Esophagus muscularis mucosa (tissue), 4 donors: ENCODE measurements around the gene LYSMD1.

Experiments
- CTCF ChIP-seq, 3 experiments: fragments of 200-600 bp in 2 of 3; fragments of 450-650 bp in 1 of 3; sonication (generic) in 2 of 3; IDR thresholded peaks; one replicate each; pipeline ENCODE4 v1.5.1; 2017 to 2019; ENCODE audit warnings: antibody characterized with exemption in 3 of 3, mild to moderate bottlenecking in 2 of 3, moderate library complexity in 1 of 3
- EP300 ChIP-seq: sonication (generic); formaldehyde crosslinking; IDR thresholded peaks from one replicate; pipeline ENCODE4 v1.6.1; 2017; ENCODE audit warnings: antibody characterized with exemption
- POLR2A ChIP-seq: fragments of 450-650 bp; IDR thresholded peaks from one replicate; pipeline ENCODE4 v1.6.1; 2017; ENCODE audit warnings: antibody characterized with exemption, moderate library complexity, mild to moderate bottlenecking, low read depth
- POLR2AphosphoS5 ChIP-seq, 2 donors: sonication (generic); formaldehyde crosslinking; IDR thresholded peaks; one replicate each; pipeline ENCODE4 v1.6.1; 2017; ENCODE audit warnings: antibody characterized with exemption in 2 of 2

- TF ChIP-seq EP300 = no peak
- no peak for TF ChIP-seq CTCF (IDR thresholded peaks at IDR 0.05)
- no peak for TF ChIP-seq POLR2A
- no peak for TF ChIP-seq POLR2AphosphoS5 (IDR thresholded peaks at IDR 0.05)
These were observed 26.3 kb upstream of the LYSMD1 start for GRCh38 chr1:151192047-151192446.
